HCT116 (cell line): ENCODE measurements around the gene KAZN.

Experiments
- CTCF ChIP-seq, 3 experiments: fragments of 200-600 bp in 1 of 3; sonication (generic) in 1 of 3; IDR thresholded peaks in 2 of 3; conservative IDR thresholded peaks in 1 of 3; 2 replicates each; pipeline ENCODE4 v1.5.1; 2012 to 2017; ENCODE audit warnings: low read depth in 2 of 3, low read length in 2 of 3, antibody characterized with exemption in 1 of 3, borderline replicate concordance in 1 of 3, control low read depth in 1 of 3, mild to moderate bottlenecking in 1 of 3, mixed read lengths in 1 of 3, mixed run types in 1 of 3, moderate library complexity in 1 of 3; ENCODE audit not compliant: insufficient read depth in 1 of 3
- EZH2phosphoT487 ChIP-seq: fragments of 200-600 bp; IDR thresholded peaks from 2 replicates; pipeline ENCODE4 v1.6.1; 2018; ENCODE audit warnings: antibody characterized with exemption, borderline replicate concordance
- POLR2A ChIP-seq: IDR thresholded peaks from 2 replicates; pipeline ENCODE4 v1.7.0; 2011; ENCODE audit warnings: borderline replicate concordance; ENCODE audit not compliant: insufficient read depth, insufficient read length; ENCODE audit errors: extremely low read depth
- REST ChIP-seq: IDR thresholded peaks from 2 replicates; pipeline ENCODE4 v1.6.1; 2012; ENCODE audit warnings: low read depth
- SRF ChIP-seq: IDR thresholded peaks from 2 replicates; pipeline ENCODE4 v1.6.1; 2012; ENCODE audit warnings: low read depth
- YY1 ChIP-seq: IDR thresholded peaks from 2 replicates; pipeline ENCODE4 v1.6.1; 2011; ENCODE audit warnings: low read length, low read depth, moderate library complexity, mild to moderate bottlenecking; ENCODE audit not compliant: insufficient replicate concordance; ENCODE audit errors: extremely low read depth
- ZNF274 ChIP-seq: fragments of 200-500 bp; sonication (Bioruptor generic); IDR thresholded peaks from 2 replicates; pipeline ENCODE4 v1.6.1; 2014; ENCODE audit warnings: mild to moderate bottlenecking, low read depth, low read length, inconsistent platforms

GRCh38 chr1:14733048-14733778, 134.7 kb downstream of the KAZN start:
- no peak for TF ChIP-seq POLR2A
- TF ChIP-seq REST, result no peak
- TF ChIP-seq ZNF274, result no peak
- no peak for TF ChIP-seq YY1
- TF ChIP-seq SRF, result no peak
- TF ChIP-seq CTCF (IDR thresholded peaks at IDR 0.05 in 2 of 3, conservative IDR thresholded peaks at IDR 0.05 in 1 of 3; ENCODE audit: borderline replicate concordance in 1 of 3, insufficient read depth in 1 of 3, low read depth in 2 of 3, low read length in 2 of 3), result no peak
- no peak for TF ChIP-seq EZH2phosphoT487
